ENCODE measurements around the gene OR10G2.

Gene OR10G2

GRCh38 chr14:21634840-21635239, at the start of gene OR10G2:
Gene OR10G2, minus strand, starts transcription at chr14:21634940. Its CDS starts 98 bp downstream, at chr14:21634842.
- DNase-seq (ENCODE audit: low read depth) = no peak
- no peak for TF ChIP-seq CTCF (IDR thresholded peaks at IDR 0.05; ENCODE audit: insufficient read depth, low read depth, low read length, missing control alignments)
- no peak within 1 kb of the TSS for H3K4me3 ChIP-seq (ENCODE audit: low read length)

DNA sequence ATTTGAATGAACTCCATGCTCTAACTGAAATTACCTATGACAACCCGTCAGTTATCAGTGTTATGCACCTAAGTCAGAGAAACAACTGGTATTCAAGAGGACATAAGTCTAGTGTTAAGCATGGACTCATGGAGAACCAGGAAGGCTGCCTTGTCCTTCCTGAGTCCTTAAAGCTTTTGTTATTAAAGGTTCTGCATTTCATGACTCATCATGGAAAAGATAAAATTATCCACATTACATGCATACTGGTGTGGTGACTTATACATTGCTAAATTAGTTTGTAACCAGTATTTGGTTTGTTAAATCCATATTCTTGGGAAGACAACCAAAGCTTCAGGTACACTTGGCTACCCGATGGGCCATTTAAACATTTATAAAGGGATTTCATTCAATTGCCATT, 45.3 kb upstream of the OR10G2 start:
- DNase-seq (ENCODE audit: low read depth) = peak; percentile 43
- no peak for TF ChIP-seq CTCF (IDR thresholded peaks at IDR 0.05; ENCODE audit: insufficient read depth, low read depth, low read length, missing control alignments)
- no peak overlapping the region for H3K4me3 ChIP-seq (ENCODE audit: low read length)

DNA sequence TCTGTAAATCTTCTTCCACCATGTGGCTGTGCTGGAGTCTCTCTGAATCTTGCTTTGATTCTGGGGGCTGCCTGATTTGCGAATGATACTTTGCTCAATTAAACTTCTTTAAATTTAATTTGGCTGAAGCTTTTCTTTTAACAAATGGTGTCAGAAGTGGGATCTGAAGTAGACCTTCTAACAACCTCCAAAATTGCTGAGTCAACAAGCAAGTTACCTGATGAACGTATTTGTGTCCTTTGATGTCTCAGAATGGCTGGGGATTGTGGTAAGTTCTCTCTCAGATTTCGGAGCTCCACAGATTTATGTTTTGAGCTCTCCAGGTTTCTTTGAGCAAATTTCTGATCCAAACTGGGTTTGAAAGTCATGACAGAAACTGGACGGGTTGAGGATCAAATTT, 40.8 kb upstream of the OR10G2 start:
- DNase-seq (ENCODE audit: low read depth) = no peak
- TF ChIP-seq CTCF (IDR thresholded peaks at IDR 0.05; ENCODE audit: insufficient read depth, low read depth, low read length, missing control alignments) = no peak
- no peak overlapping the region for H3K4me3 ChIP-seq (ENCODE audit: low read length)

DNA sequence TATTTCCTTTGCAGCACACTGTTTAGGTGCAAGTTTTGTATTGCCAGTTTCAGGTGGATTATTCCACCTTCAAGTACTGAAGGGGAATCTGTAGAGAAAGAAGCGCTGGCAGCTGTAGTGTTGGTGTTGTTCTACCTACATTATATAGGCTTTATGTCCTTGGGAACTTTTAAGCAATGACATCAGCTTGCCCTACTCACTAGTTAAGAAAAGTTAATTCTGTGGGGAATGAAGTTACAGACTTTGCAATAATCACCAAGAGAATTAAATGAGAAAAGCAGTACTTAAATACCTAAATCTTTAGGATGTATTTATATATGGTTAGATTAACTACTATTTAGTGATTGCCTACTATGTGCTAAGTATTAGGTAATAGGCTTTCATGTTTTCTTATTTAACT, 39.0 kb upstream of the OR10G2 start, which contains the start of gene OR4E1:
OR4E1 (minus strand) TSS at position 101 of the 400 bp plus-strand sequence. CDS start 2,883 bp downstream, outside the sequence.
- TF ChIP-seq CTCF (IDR thresholded peaks at IDR 0.05; ENCODE audit: insufficient read depth, low read depth, low read length, missing control alignments) = no peak
- H3K4me3 ChIP-seq (ENCODE audit: low read length) = no peak within 1 kb of the TSS
- no peak for DNase-seq (ENCODE audit: low read depth)

GRCh38 chr14:21672116-21672515, 37.4 kb upstream of the OR10G2 start:
- no peak for TF ChIP-seq CTCF (IDR thresholded peaks at IDR 0.05; ENCODE audit: insufficient read depth, low read depth, low read length, missing control alignments)
- no peak overlapping the region for H3K4me3 ChIP-seq (ENCODE audit: low read length)

GRCh38 chr14:21671371-21671770, 36.6 kb upstream of the OR10G2 start:
- no peak for DNase-seq (ENCODE audit: low read depth)
- no peak overlapping the region for H3K4me3 ChIP-seq (ENCODE audit: low read length)
- no peak for TF ChIP-seq CTCF (IDR thresholded peaks at IDR 0.05; ENCODE audit: insufficient read depth, low read depth, low read length, missing control alignments)

More at GRCh38 chr14:21672116-21672515, 37.4 kb upstream of the OR10G2 start:
- no peak for DNase-seq (ENCODE audit: low read depth)

DNA sequence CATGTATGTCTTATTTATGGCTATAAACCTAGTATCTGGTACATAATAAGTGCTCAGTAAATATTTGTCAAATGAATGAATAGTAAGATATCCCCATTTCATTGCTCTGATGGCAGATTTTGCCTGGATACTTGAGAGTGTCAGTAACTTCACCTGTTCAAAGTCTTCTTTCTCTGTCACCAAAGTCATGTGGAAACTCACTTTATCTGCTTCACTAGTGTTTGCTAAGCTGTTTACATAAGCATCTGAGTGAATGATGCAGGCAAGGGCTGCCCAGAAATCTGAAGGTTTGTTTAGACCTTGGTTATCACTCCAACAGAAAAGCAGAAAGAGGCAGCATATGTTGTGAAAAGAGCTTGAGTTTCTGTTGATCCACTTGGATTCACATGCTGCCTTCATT, 34.5 kb upstream of the OR10G2 start:
- H3K4me3 ChIP-seq (ENCODE audit: low read length) = no peak overlapping the region
- no peak for TF ChIP-seq CTCF (IDR thresholded peaks at IDR 0.05; ENCODE audit: insufficient read depth, low read depth, low read length, missing control alignments)
- no peak for DNase-seq (ENCODE audit: low read depth)
